Kidney epithelial cell (primary cell): Measurements from ENCODE around the gene FBRS. TPM values are rescaled to one million over a fixed set of nuclear protein-coding genes. Genes with fewer than 3 reads are reported as not detected.

Experiments used
- DNase-seq: peaks from one replicate; pipeline ENCODE4 v3.0.0-alpha.2; 2010; ENCODE audit warnings: low read depth
- H3K27me3 ChIP-seq: 2 replicates; pipeline ENCODE4 v1.6.0; 2011; ENCODE audit warnings: low read length; ENCODE audit not compliant: control insufficient read depth, insufficient read depth
- H3K36me3 ChIP-seq: 2 replicates; pipeline ENCODE4 v1.5.1; 2011; ENCODE audit warnings: low read length; ENCODE audit not compliant: control insufficient read depth, insufficient read depth
- H3K4me3 ChIP-seq: 2 replicates; pipeline ENCODE4 v1.5.1; 2011; ENCODE audit warnings: low read depth, mild to moderate bottlenecking, control low read depth, low read length
- CTCF ChIP-seq: IDR thresholded peaks from 2 replicates; pipeline ENCODE4 v1.5.1; 2011; ENCODE audit warnings: mild to moderate bottlenecking, moderate library complexity, low read length, control low read depth, inconsistent platforms; ENCODE audit not compliant: insufficient read depth, poor library complexity, severe bottlenecking
- total RNA-seq: library from RNA; depleted of rRNA; stranded (reverse); fragments of >200 nt; gene quantifications from 2 replicates; pipeline ENCODE4 v1.2.3, GENCODE V29; 2015

FBRS gene
- total RNA-seq, 1 donor from 2014 or later, result 47.2 TPM

GRCh38 chr16:30641378-30641982 is 16.8 kb upstream of the FBRS start:
- TF ChIP-seq CTCF, result no peak

GRCh38 chr16:30644334-30644830 is 13.8 kb upstream of the FBRS start:
- DNase-seq, result no peak
- no peaks in the 10 kb centered on the region for H3K36me3 ChIP-seq
- TF ChIP-seq CTCF, result no peak
- H3K4me3 ChIP-seq, result no peak overlapping the region
- H3K27me3 ChIP-seq, result no peaks in the 10 kb centered on the region

More at GRCh38 chr16:30641378-30641982, 16.8 kb upstream of the FBRS start:
- DNase-seq, result no peak
- no peak overlapping the region for H3K4me3 ChIP-seq
- no peaks in the 10 kb centered on the region for H3K36me3 ChIP-seq
- H3K27me3 ChIP-seq, result no peaks in the 10 kb centered on the region

- no peaks in the 10 kb centered on the region for H3K27me3 ChIP-seq
- no peak for TF ChIP-seq CTCF
- H3K36me3 ChIP-seq, result no peaks in the 10 kb centered on the region
- DNase-seq, result no peak
- no peak overlapping the region for H3K4me3 ChIP-seq
These were observed 12.5 kb upstream of the FBRS start for GRCh38 chr16:30645727-30646126.

- Histone ChIP-seq H3K27me3 (no peaks in the 10 kb centered on the region), H3K4me3 (no peak overlapping the region), H3K36me3 (no peaks in the 10 kb centered on the region)
- no peak for TF ChIP-seq CTCF
- no peak for DNase-seq
These were observed 11.0 kb upstream of the FBRS start for GRCh38 chr16:30647274-30647571.

GRCh38 chr16:30649725-30650368 is 8.4 kb upstream of the FBRS start:
- no peaks in the 10 kb centered on the region for H3K36me3 ChIP-seq
- no peak for DNase-seq
- no peak for TF ChIP-seq CTCF
- peak overlapping the region; percentile 36 for H3K4me3 ChIP-seq
- H3K27me3 ChIP-seq, result no peaks in the 10 kb centered on the region

GRCh38 chr16:30650369-30651123 is 7.7 kb upstream of the FBRS start, which contains the start of gene PRR14:
PRR14 (plus strand) TSS chr16:30650960; CDS start chr16:30651646, 686 bp downstream.
- peak; percentile 4 for TF ChIP-seq CTCF
- peak; percentile 95 for DNase-seq
- no peaks in the 10 kb centered on the region for H3K36me3 ChIP-seq
- no peaks in the 10 kb centered on the region for H3K27me3 ChIP-seq
- H3K4me3 ChIP-seq, result peak within 1 kb of the TSS; percentile 65
